Gastrocnemius medialis (tissue), 4 donors: ENCODE measurements around the gene PTPRN2. TPM values are rescaled to one million over a fixed set of nuclear protein-coding genes. Genes with fewer than 3 reads are reported as not detected.

ENCODE experiments used
- ATAC-seq, 2 donors: fragments of 150-250 bp; one replicate each; pipeline ENCODE4 v1.9.1; 2016
- DNase-seq, 2 donors: peaks; one replicate each; pipeline ENCODE4 v3.0.0-alpha.2; 2019
- H3K27ac ChIP-seq, 4 donors: fragments of 200-600 bp; sonication (generic); 1 replicate in 1 of 4; 2 replicates in 3 of 4; pipeline ENCODE4 v1.5.1; 2016 to 2018; ENCODE audit warnings: mild to moderate bottlenecking in 2 of 4, moderate library complexity in 1 of 4
- H3K27me3 ChIP-seq, 3 donors: fragments of 200-600 bp; sonication (generic) in 2 of 3; 1 replicate in 1 of 3; 2 replicates in 2 of 3; pipeline versions ENCODE4 v1.5.1 to v1.6.0; 2016 to 2019; ENCODE audit warnings: mild to moderate bottlenecking in 1 of 3, moderate library complexity in 1 of 3
- H3K36me3 ChIP-seq, 2 donors: fragments of 200-600 bp; sonication (generic) in 1 of 2; one replicate each; pipeline ENCODE4 v1.5.1; 2017 to 2018
- H3K4me1 ChIP-seq, 2 donors: fragments of 200-600 bp; sonication (generic) in 1 of 2; one replicate each; pipeline ENCODE4 v1.5.1; 2016 to 2017; ENCODE audit warnings: mild to moderate bottlenecking in 2 of 2
- H3K4me3 ChIP-seq, 4 donors: fragments of 200-600 bp; sonication (generic) in 3 of 4; 1 replicate in 1 of 4; 2 replicates in 3 of 4; pipeline ENCODE4 v1.5.1; 2016 to 2019; ENCODE audit warnings: mild to moderate bottlenecking in 2 of 4
- H3K9me3 ChIP-seq, 3 donors: fragments of 200-600 bp; sonication (generic) in 2 of 3; 1 replicate in 1 of 3; 2 replicates in 2 of 3; pipeline ENCODE4 v1.5.1; 2016 to 2019
- CTCF ChIP-seq, 5 experiments: fragments of 450-650 bp in 3 of 5; fragments of 200-600 bp in 2 of 5; sonication (generic) in 2 of 5; IDR thresholded peaks in 4 of 5; conservative IDR thresholded peaks in 1 of 5; 1 replicate in 4 of 5; 2 replicates in 1 of 5; pipeline ENCODE4 v1.5.1; 2016 to 2019; ENCODE audit warnings: antibody characterized with exemption in 5 of 5, mild to moderate bottlenecking in 3 of 5, moderate library complexity in 3 of 5
- POLR2A ChIP-seq, 2 donors: fragments of 450-650 bp; IDR thresholded peaks; one replicate each; pipeline ENCODE4 v1.6.1; 2017; ENCODE audit warnings: antibody characterized with exemption in 2 of 2, mild to moderate bottlenecking in 2 of 2, moderate library complexity in 2 of 2
- in situ Hi-C, 4 donors: fragments of 200-750 bp; cut with MboI; loops; one replicate each; pipeline versions ENCODE4 v1.15.0 to v1.8.0; 2017; ENCODE audit warnings: low sequenced_read_pairs in 4 of 4
- intact Hi-C: fragments of 100-400 bp; cut with DNase I; formaldehyde crosslinking; loops from one replicate; pipeline ENCODE4 v1.15.1; 2023; ENCODE audit warnings: low total_unique reads
- total RNA-seq, 4 donors: library from RNA; depleted of rRNA; stranded (reverse); fragments of >200 nt; gene quantifications; one replicate each; pipeline versions ENCODE4 v1.1.0 to v1.2.3, GENCODE V29; 2016

Gene PTPRN2
- total RNA-seq, 4 donors from 2014 or later: 0.66 to 0.85 (median 0.81) TPM

- TF ChIP-seq POLR2A (IDR thresholded peaks at IDR 0.05): no peak
- no peak for TF ChIP-seq CTCF (IDR thresholded peaks at IDR 0.05 in 4 of 5, conservative IDR thresholded peaks at IDR 0.05 in 1 of 5)
- intact Hi-C loops (no loop called here), in situ Hi-C loops (no loop called here)
- Histone ChIP-seq H3K27me3 (no peaks in the 10 kb centered on the region), H3K4me3 (no peak overlapping the region), H3K27ac (no peak overlapping the region), H3K36me3 (no peaks in the 10 kb centered on the region), H3K9me3 (no peaks in the 10 kb centered on the region), H3K4me1 (no peaks in the 10 kb centered on the region)
- no peak for DNase-seq
- no peak for ATAC-seq
Observed at GRCh38 chr7:157834501-157835163, 753.0 kb downstream of the PTPRN2 start.

GRCh38 chr7:157832866-157833607 is 754.6 kb downstream of the PTPRN2 start:
- ATAC-seq: no peak
- Histone ChIP-seq H3K4me3 (no peak overlapping the region), H3K4me1 (no peaks in the 10 kb centered on the region), H3K27me3 (no peaks in the 10 kb centered on the region), H3K36me3 (no peaks in the 10 kb centered on the region), H3K9me3 (no peaks in the 10 kb centered on the region), H3K27ac (no peak overlapping the region)
- no peak for DNase-seq
- in situ Hi-C loops (no loop called here), intact Hi-C loops (no loop called here)
- no peak for TF ChIP-seq CTCF (IDR thresholded peaks at IDR 0.05 in 4 of 5, conservative IDR thresholded peaks at IDR 0.05 in 1 of 5)
- no peak for TF ChIP-seq POLR2A (IDR thresholded peaks at IDR 0.05)

- no peaks in the 10 kb centered on the region for H3K9me3 ChIP-seq
- intact Hi-C loops: no loop called here
- H3K36me3 ChIP-seq: no peaks in the 10 kb centered on the region
- no peak overlapping the region for H3K4me3 ChIP-seq
- in situ Hi-C loops: no loop called here
- DNase-seq (no peak), ATAC-seq (no peak)
- TF ChIP-seq POLR2A (IDR thresholded peaks at IDR 0.05): no peak
- TF ChIP-seq CTCF (IDR thresholded peaks at IDR 0.05 in 4 of 5, conservative IDR thresholded peaks at IDR 0.05 in 1 of 5): no peak
- no peaks in the 10 kb centered on the region for H3K27me3 ChIP-seq
- H3K4me1 ChIP-seq: no peaks in the 10 kb centered on the region
- H3K27ac ChIP-seq: no peak overlapping the region
Observed at GRCh38 chr7:157832421-157832820, 755.2 kb downstream of the PTPRN2 start.

GRCh38 chr7:157832006-157832405 is 755.6 kb downstream of the PTPRN2 start:
- Histone ChIP-seq H3K9me3 (no peaks in the 10 kb centered on the region), H3K27ac (no peak overlapping the region), H3K4me1 (no peaks in the 10 kb centered on the region), H3K4me3 (no peak overlapping the region), H3K27me3 (no peaks in the 10 kb centered on the region), H3K36me3 (no peaks in the 10 kb centered on the region)
- TF ChIP-seq CTCF (IDR thresholded peaks at IDR 0.05 in 4 of 5, conservative IDR thresholded peaks at IDR 0.05 in 1 of 5): no peak
- TF ChIP-seq POLR2A (IDR thresholded peaks at IDR 0.05): no peak
- ATAC-seq (no peak), DNase-seq (no peak)
- in situ Hi-C loops (no loop called here), intact Hi-C loops (no loop called here)
